ENCODE measurements around the gene VAV2. TPM values are rescaled to one million over a fixed set of nuclear protein-coding genes. Genes with fewer than 3 reads are reported as not detected.

Gene VAV2
- total and polyA plus RNA-seq, 2 experiments from 2014 or later: 10.8 to 15.3 TPM

- Histone ChIP-seq H3K4me1 (ENCODE audit: low read depth) (peaks cover 5% of the 10 kb centered on the region), H3K9me3 (ENCODE audit: low read depth) (no peaks in the 10 kb centered on the region), H3K27ac (no peak overlapping the region), H3K4me3 (no peak overlapping the region), H3K27me3 (no peaks in the 10 kb centered on the region), H3K36me3 (no peaks in the 10 kb centered on the region)
- peak; percentile 77 to 86 for DNase-seq (ENCODE audit: low read depth in 1 of 2, low spot score in 1 of 2)
- TF ChIP-seq, protein P1, sequence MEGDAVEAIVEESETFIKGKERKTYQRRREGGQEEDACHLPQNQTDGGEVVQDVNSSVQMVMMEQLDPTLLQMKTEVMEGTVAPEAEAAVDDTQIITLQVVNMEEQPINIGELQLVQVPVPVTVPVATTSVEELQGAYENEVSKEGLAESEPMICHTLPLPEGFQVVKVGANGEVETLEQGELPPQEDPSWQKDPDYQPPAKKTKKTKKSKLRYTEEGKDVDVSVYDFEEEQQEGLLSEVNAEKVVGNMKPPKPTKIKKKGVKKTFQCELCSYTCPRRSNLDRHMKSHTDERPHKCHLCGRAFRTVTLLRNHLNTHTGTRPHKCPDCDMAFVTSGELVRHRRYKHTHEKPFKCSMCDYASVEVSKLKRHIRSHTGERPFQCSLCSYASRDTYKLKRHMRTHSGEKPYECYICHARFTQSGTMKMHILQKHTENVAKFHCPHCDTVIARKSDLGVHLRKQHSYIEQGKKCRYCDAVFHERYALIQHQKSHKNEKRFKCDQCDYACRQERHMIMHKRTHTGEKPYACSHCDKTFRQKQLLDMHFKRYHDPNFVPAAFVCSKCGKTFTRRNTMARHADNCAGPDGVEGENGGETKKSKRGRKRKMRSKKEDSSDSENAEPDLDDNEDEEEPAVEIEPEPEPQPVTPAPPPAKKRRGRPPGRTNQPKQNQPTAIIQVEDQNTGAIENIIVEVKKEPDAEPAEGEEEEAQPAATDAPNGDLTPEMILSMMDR (IDR thresholded peaks at IDR 0.05; ENCODE audit: low read depth, low read length): peak; percentile 95
Observed at GRCh38 chr9:133994353-133995011, 2.4 kb upstream of the VAV2 start.

DNA sequence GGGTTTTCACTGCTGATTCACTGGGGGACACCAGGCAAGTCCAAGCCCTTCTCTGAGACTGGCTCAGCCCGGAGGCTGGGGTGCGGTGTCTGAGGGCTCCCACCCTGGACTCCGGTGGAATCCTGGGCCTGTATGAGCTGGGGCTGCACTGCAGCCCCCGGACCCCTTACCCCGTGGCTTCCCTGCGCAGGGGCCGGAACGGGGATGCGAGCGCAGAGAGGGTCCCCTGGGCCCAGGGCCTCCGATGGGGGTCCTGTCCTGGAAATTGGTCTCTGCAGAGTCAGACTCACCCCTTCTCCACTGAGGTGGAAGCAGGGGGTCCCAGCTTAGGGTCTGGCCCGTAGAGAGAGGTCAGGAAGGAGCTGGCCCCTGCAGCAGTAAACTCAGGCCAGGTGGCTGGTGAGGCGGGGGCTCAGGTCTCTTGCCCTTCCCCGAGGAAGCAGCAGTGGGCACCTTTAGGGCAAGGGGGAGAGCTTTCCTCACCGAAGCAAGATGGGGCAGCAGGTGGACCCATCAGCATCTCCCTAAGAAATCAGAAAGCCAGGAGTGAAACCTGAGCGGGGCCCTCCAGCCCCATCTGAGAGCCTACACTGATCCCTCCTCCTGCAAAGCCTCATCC lies 1.6 kb upstream of the VAV2 start:
- H3K27ac ChIP-seq: no peak overlapping the region
- H3K27me3 ChIP-seq: no peaks in the 10 kb centered on the region
- peaks cover 5% of the 10 kb centered on the region for H3K4me1 ChIP-seq (ENCODE audit: low read depth)
- H3K9me3 ChIP-seq (ENCODE audit: low read depth): no peaks in the 10 kb centered on the region
- no peak for DNase-seq (ENCODE audit: low read depth in 1 of 2, low spot score in 1 of 2)
- H3K4me3 ChIP-seq: peak overlapping the region; percentile 91
- no peaks in the 10 kb centered on the region for H3K36me3 ChIP-seq
- TF ChIP-seq, protein P1 (IDR thresholded peaks at IDR 0.05; ENCODE audit: low read depth, low read length): no peak

DNA sequence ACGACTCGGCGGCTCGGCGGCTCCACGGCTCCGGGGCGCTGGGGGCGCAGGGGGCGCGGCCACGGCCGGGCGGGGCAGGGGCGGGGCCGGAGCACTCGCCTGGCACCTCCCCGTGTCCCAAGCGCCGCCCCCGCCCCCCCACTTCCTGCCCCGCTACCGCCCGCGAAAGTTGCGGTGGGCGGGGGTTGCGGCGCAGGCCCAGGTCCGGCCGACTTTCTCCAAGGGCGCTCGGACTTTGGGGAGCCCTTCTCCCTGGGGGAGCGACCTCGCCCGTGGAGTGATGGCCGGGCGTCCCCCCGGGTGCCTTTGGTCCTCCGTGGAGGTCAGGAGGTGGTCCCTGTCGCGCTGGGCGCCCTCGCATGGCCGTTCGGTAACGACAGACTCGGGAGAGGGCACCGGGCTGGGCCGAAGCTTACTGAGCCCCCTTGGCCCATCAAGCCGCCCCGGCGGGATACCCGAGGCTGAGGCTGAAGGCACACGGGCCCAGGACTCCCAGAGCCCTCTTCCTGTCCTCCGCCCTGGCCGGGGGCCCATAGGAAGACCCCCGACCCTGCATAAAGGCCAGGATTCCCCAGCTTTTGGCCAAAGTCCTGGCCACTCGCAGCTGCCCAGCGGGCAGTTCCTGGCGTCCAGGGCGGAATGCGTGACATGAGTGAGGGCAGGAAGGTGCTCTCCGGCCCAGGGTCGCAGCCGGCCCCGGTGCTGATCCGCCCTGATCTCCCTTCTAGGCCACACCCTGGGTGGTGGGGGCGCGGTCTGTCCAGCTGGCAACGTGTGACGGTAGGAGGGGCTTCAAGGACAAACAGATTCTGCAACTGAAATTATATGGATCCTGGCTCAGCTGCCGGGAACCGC lies 883 bp upstream of the VAV2 start:
- no peaks in the 10 kb centered on the region for H3K27me3 ChIP-seq
- no peaks in the 10 kb centered on the region for H3K9me3 ChIP-seq (ENCODE audit: low read depth)
- TF ChIP-seq, protein P1 (IDR thresholded peaks at IDR 0.05; ENCODE audit: low read depth, low read length): peak; percentile 48
- H3K4me1 ChIP-seq (ENCODE audit: low read depth): peaks cover 5% of the 10 kb centered on the region
- H3K4me3 ChIP-seq: peak overlapping the region; percentile 91
- H3K36me3 ChIP-seq: no peaks in the 10 kb centered on the region
- H3K27ac ChIP-seq: no peak overlapping the region
- peak; percentile 80 to 92 for DNase-seq (ENCODE audit: low read depth in 1 of 2, low spot score in 1 of 2)

- no peaks in the 10 kb centered on the region for H3K36me3 ChIP-seq
- peaks cover 5% of the 10 kb centered on the region for H3K4me1 ChIP-seq (ENCODE audit: low read depth)
- no peak overlapping the region for H3K27ac ChIP-seq
- H3K9me3 ChIP-seq (ENCODE audit: low read depth): no peaks in the 10 kb centered on the region
- TF ChIP-seq, protein P1 (IDR thresholded peaks at IDR 0.05; ENCODE audit: low read depth, low read length): no peak
- no peaks in the 10 kb centered on the region for H3K27me3 ChIP-seq
- peak in 1 of 2 donors; percentile 16 for DNase-seq (ENCODE audit: low read depth in 1 of 2, low spot score in 1 of 2)
- H3K4me3 ChIP-seq: peak overlapping the region; percentile 91
Observed at GRCh38 chr9:133991214-133991921, 756 bp downstream of the VAV2 start.

Measured in cardiac muscle cell (in vitro differentiated cells and primary cell).